22Rv1 (cell line): Measurements from ENCODE around the gene CUL9.

Source experiments
- H3K27ac ChIP-seq: fragments of 450-650 bp; 2 replicates; pipeline ENCODE4 v1.5.1; 2017
- ZFX ChIP-seq: fragments of 450-650 bp; IDR thresholded peaks from 2 replicates; pipeline ENCODE4 v1.6.1; 2017; ENCODE audit warnings: antibody characterized with exemption, borderline replicate concordance
- TF ChIP-seq, protein P1 (sequence below): fragments of 450-650 bp; IDR thresholded peaks from 2 replicates; pipeline ENCODE4 v1.5.1; 2017; ENCODE audit warnings: mild to moderate bottlenecking

Gene CUL9

DNA sequence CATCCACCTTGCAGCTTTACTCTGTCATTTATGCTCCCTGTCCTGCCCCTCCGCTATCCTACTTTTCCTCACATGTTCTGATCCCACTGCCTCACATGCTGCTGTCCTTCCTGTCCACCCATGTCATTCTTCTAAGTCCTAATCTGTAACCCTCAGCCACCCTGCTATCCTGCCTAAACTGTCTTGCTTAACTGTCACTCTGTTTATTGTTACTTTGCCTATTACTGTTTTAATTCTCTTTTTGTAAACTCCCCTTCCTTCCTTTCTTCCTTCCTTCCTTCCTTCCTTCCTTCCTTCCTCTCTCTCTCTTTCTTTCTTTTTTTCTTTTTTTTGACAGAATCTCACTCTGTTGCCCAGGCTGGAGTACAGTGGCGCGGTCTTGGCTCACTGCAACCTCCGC, 1.4 kb downstream of the CUL9 start:
- peak overlapping the region; percentile 70; the same call in 1 of the 2 replicates for H3K27ac ChIP-seq
- TF ChIP-seq, protein P1, sequence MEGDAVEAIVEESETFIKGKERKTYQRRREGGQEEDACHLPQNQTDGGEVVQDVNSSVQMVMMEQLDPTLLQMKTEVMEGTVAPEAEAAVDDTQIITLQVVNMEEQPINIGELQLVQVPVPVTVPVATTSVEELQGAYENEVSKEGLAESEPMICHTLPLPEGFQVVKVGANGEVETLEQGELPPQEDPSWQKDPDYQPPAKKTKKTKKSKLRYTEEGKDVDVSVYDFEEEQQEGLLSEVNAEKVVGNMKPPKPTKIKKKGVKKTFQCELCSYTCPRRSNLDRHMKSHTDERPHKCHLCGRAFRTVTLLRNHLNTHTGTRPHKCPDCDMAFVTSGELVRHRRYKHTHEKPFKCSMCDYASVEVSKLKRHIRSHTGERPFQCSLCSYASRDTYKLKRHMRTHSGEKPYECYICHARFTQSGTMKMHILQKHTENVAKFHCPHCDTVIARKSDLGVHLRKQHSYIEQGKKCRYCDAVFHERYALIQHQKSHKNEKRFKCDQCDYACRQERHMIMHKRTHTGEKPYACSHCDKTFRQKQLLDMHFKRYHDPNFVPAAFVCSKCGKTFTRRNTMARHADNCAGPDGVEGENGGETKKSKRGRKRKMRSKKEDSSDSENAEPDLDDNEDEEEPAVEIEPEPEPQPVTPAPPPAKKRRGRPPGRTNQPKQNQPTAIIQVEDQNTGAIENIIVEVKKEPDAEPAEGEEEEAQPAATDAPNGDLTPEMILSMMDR = no peak
- TF ChIP-seq ZFX = no peak

DNA sequence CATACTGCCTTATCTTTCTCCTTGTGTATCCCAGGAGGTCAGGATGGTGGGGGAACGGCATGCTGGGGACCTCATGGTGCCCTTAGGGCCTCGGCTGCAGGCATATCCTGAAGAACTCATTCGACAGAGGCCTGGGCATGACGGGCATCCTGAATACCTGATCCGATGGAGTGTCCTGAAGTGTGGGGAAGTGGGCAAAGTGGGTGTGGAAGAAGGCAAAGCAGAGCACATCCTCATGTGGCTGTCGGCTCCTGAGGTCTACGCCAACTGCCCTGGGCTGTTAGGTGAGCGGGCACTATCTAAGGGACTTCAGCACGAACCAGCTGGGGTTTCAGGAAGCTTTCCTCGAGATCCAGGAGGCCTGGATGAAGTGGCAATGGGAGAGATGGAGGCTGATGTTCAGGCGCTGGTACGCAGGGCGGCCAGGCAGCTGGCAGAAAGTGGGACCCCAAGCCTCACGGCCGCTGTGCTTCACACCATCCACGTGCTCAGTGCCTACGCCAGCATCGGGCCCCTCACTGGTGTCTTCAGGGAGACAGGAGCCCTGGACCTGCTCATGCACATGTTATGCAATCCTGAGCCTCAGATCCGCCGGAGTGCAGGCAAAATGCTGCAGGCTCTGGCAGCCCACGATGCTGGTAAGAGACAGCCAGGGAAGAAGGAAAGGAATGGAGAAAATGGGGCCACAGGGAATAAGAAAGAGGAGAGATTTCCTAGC, 2.4 kb downstream of the CUL9 start:
- TF ChIP-seq, protein P1 = no peak
- TF ChIP-seq ZFX = no peak
- no peak overlapping the region for H3K27ac ChIP-seq

DNA sequence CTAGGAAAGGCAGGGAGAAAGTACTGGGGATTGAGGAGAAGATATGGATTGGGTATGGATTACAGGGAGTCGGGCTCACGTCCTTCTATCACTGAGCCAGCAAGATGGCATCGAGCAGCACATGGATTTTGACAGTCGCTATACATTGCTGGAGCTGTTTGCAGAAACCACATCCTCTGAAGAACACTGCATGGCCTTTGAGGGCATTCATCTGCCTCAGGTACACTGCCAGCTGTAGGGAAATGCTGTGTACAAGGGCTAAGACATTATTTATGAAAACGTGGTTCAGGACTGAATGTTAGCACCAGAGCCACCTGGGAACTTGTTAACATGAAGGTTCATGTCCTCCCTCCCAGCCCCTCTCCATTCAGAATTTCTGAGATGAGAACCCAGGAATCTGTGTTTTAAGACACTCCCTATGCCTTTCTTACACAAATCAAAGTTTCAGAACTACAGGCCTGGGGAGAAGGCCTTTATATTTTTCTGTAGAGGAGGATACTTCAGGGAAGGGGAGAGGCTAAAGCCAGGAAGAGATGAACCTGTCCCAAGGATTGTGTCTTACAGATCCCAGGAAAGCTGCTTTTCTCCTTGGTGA, 3.5 kb downstream of the CUL9 start:
- H3K27ac ChIP-seq = no peak overlapping the region
- no peak for TF ChIP-seq ZFX
- TF ChIP-seq, protein P1 = no peak

DNA sequence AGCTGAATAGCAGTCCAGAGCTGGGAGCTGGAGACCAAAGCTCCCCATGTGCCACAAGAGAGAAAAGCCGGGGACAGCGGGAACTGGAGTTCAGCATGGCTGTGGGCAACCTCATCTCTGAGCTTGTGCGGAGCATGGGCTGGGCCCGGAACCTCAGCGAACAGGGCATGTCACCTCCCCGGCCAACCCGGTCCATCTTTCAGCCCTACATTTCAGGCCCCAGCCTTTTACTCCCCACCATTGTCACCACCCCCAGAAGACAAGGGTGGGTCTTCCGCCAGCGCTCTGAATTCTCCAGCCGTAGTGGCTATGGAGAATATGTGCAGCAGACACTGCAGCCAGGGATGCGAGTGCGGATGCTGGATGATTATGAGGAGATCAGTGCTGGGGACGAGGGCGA, 4.0 kb downstream of the CUL9 start:
- no peak overlapping the region for H3K27ac ChIP-seq
- no peak for TF ChIP-seq ZFX
- TF ChIP-seq, protein P1 = no peak

DNA sequence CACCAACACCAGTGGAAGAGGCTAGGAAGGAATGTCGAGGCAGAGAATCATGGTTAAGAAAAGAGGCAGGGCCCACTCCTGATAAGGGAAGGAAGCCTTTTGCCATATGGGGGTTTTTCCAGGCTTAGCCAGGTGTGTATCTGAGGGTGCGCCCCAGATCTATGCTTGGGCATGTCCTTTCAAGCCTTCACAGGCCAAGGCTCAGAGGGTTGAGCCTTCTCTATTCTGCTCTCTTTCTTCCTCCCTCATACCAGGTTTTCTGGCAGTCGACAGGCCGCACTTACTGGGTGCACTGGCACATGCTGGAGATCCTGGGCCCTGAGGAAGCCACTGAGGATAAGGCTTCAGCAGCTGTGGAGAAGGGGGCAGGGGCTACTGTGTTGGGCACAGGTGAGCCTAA, 4.7 kb downstream of the CUL9 start:
- H3K27ac ChIP-seq = no peak overlapping the region
- TF ChIP-seq, protein P1 = no peak
- TF ChIP-seq ZFX = no peak

DNA sequence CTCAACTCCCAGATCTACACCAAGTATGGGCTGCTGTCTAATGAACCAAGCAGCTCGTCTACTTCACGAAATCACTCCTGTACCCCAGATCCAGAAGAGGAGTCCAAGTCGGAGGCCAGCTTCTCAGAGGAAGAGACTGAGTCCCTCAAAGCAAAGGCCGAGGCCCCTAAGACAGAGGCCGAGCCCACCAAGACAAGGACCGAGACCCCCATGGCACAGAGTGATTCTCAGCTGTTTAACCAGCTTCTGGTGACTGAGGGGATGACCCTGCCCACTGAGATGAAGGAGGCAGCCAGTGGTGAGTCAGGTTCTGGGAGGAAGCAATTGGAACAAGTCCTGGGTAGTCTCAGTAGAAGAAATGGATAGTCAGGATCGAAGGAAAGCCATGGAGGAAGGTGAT, 5.8 kb downstream of the CUL9 start:
- TF ChIP-seq, protein P1 = no peak
- TF ChIP-seq ZFX = no peak
- H3K27ac ChIP-seq = no peak overlapping the region

DNA sequence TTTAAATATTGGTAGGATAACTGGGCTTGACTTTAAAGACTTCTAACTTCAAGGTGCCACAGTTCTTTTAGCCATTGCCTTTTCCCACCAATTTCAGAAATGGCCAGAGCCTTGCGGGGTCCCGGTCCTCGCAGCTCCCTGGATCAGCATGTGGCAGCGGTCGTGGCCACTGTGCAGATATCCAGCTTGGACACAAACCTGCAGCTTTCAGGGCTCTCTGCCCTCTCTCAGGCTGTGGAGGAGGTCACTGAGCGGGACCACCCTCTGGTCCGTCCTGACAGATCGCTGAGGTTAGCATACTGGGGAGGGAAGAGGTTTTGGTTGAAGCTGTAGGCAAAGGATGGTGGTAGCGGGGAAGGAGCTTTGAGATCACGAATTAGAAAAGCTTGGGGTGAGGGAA, 6.4 kb downstream of the CUL9 start:
- TF ChIP-seq, protein P1 = no peak
- H3K27ac ChIP-seq = no peak overlapping the region
